B cell (primary cell): ENCODE data around the gene NME7. TPM values are rescaled to one million over a fixed set of nuclear protein-coding genes. Genes with fewer than 3 reads are reported as not detected.
"Not testable (repeated sequence)": the region's sequence is repeated elsewhere in the genome, so short reads cannot be mapped to it uniquely, and the experiment has no call there.

Source experiments
- ATAC-seq: fragments of 200-7000 bp; cut with Tn5 transposase; one replicate; pipeline ENCODE4 v1.10.0; 2021; ENCODE audit warnings: low read depth, mild to moderate bottlenecking, moderate number of reproducible peaks, moderate library complexity
- CTCF ChIA-PET: fragments of 350-600 bp; sonication (Branson Sonifier 250); formaldehyde crosslinking; loops from one replicate; lab custom pipeline; 2021; ENCODE audit warnings: antibody characterized with exemption, inconsistent platforms; lab: Charles Lee
- POLR2A ChIA-PET: fragments of 350-600 bp; sonication (Branson Sonifier 250); formaldehyde crosslinking; loops from one replicate; lab custom pipeline; 2021; ENCODE audit warnings: antibody characterized with exemption; lab: Charles Lee
- DNase-seq: peaks from one replicate; pipeline ENCODE4 v3.0.0; 2013
- H2AFZ ChIP-seq: 2 replicates; pipeline ENCODE4 v1.6.1; 2012; ENCODE audit warnings: mild to moderate bottlenecking, low read depth, low read length; ENCODE audit not compliant: insufficient read depth, poor library complexity, severe bottlenecking
- H3K27ac ChIP-seq, 2 donors: 1 replicate in 1 of 2; 2 replicates in 1 of 2; pipeline ENCODE4 v1.5.1; 2012 to 2013; ENCODE audit warnings: low read length in 2 of 2, mild to moderate bottlenecking in 2 of 2, moderate library complexity in 1 of 2
- H3K27me3 ChIP-seq, 4 experiments: fragments of 200-600 bp in 1 of 4; sonication (generic) in 1 of 4; replicated peaks in 1 of 4; 1 replicate in 2 of 4; 2 replicates in 2 of 4; pipeline versions ENCODE4 v1.6.1 to v1.7.0; 2013 to 2016; ENCODE audit warnings: low read length in 3 of 4, mild to moderate bottlenecking in 2 of 4, mixed read lengths in 1 of 4, moderate library complexity in 1 of 4; ENCODE audit not compliant: insufficient read depth in 4 of 4, control insufficient read depth in 3 of 4; ENCODE audit errors: control extremely low read depth in 1 of 4
- H3K36me3 ChIP-seq, 2 experiments: replicated peaks in 1 of 2; 1 replicate in 1 of 2; 2 replicates in 1 of 2; pipeline versions ENCODE4 v1.6.1 to v1.7.1; 2013; ENCODE audit warnings: low read length in 1 of 2; ENCODE audit not compliant: insufficient read depth in 2 of 2, control insufficient read depth in 1 of 2; ENCODE audit errors: control extremely low read depth in 1 of 2, extremely low read depth in 1 of 2
- H3K4me1 ChIP-seq, 2 donors: fragments of 200-600 bp in 1 of 2; sonication (generic) in 1 of 2; 1 replicate in 1 of 2; 2 replicates in 1 of 2; pipeline versions ENCODE4 v1.5.1 to v1.6.1; 2013 to 2017; ENCODE audit warnings: low read length in 2 of 2; ENCODE audit not compliant: control insufficient read depth in 2 of 2, insufficient read depth in 2 of 2
- H3K4me2 ChIP-seq: replicated peaks from 2 replicates; pipeline ENCODE3; 2012; ENCODE audit warnings: mild to moderate bottlenecking, low read depth, low read length; ENCODE audit not compliant: poor library complexity, severe bottlenecking
- H3K4me3 ChIP-seq, 5 experiments: fragments of 200-600 bp in 1 of 5; sonication (generic) in 1 of 5; 1 replicate in 3 of 5; 2 replicates in 2 of 5; pipeline versions ENCODE4 v1.5.1 to v1.7.0; 2011 to 2016; ENCODE audit warnings: low read length in 4 of 5, mild to moderate bottlenecking in 4 of 5, low read depth in 2 of 5, control low read depth in 1 of 5, moderate library complexity in 1 of 5; ENCODE audit not compliant: insufficient read depth in 1 of 5; ENCODE audit errors: control extremely low read depth in 1 of 5, extremely low read depth in 1 of 5
- H3K79me2 ChIP-seq: fragments of 200-600 bp; sonication (generic); one replicate; pipeline ENCODE4 v1.6.0; 2016; ENCODE audit warnings: low read length; ENCODE audit not compliant: control insufficient read depth, insufficient read depth
- H3K9ac ChIP-seq: fragments of 200-600 bp; sonication (generic); 2 replicates; pipeline ENCODE4 v1.6.1; 2017; ENCODE audit warnings: mild to moderate bottlenecking, low read length, moderate library complexity
- H3K9me3 ChIP-seq, 3 donors: one replicate each; pipeline versions ENCODE4 v1.6.1 to v1.7.1; 2013; ENCODE audit warnings: low read length in 2 of 3; ENCODE audit not compliant: control insufficient read depth in 2 of 3, insufficient read depth in 1 of 3; ENCODE audit errors: control extremely low read depth in 1 of 3
- H4K20me1 ChIP-seq: 2 replicates; pipeline ENCODE4 v1.6.0; 2012; ENCODE audit warnings: mild to moderate bottlenecking, low read length; ENCODE audit not compliant: insufficient read depth, control insufficient read depth, poor library complexity, severe bottlenecking
- H3K27ac Mint-ChIP-seq: one replicate; pipeline ENCODE4 v1.8.0; 2021; ENCODE audit warnings: mixed read lengths
- H3K27me3 Mint-ChIP-seq: one replicate; pipeline ENCODE4 v1.8.0; 2021; ENCODE audit warnings: mixed read lengths
- H3K4me1 Mint-ChIP-seq: one replicate; pipeline ENCODE4 v1.8.0; 2021; ENCODE audit warnings: mixed read lengths
- H3K4me3 Mint-ChIP-seq: one replicate; pipeline ENCODE4 v1.8.0; 2021; ENCODE audit warnings: mixed read lengths
- H3K9me3 Mint-ChIP-seq: one replicate; pipeline ENCODE4 v1.8.0; 2022; ENCODE audit warnings: mixed read lengths; ENCODE audit not compliant: insufficient read depth
- CTCF ChIP-seq: fragments of 200-600 bp; IDR thresholded peaks from one replicate; pipeline ENCODE4 v1.8.0; 2022; ENCODE audit warnings: antibody characterized with exemption, mild to moderate bottlenecking
- EZH2 ChIP-seq: IDR thresholded peaks from 2 replicates; pipeline ENCODE4 v1.6.1; 2012; ENCODE audit warnings: borderline replicate concordance, low read depth, mild to moderate bottlenecking, moderate library complexity, low read length; ENCODE audit not compliant: insufficient read depth, poor library complexity, severe bottlenecking
- WGBS: methylation state at CpG from one replicate; pipeline ENCODE4 v1.1.5; 2013; ENCODE audit warnings: missing lambda C conversion rate; ENCODE audit not compliant: insufficient coverage; 5-methylcytosine and 5-hydroxymethylcytosine counted together
- intact Hi-C: fragments of 100-400 bp; cut with micrococcal nuclease; formaldehyde crosslinking; loops from one replicate; pipeline ENCODE4 v1.10.0; 2022
- polyA plus RNA-seq: library from polyadenylated mRNA; depleted of rRNA; stranded (reverse); fragments of >200 nt; gene quantifications from 2 replicates; pipeline ENCODE4 v1.2.3, GENCODE V29; 2012
- total RNA-seq, 2 donors: library from RNA; stranded (reverse); fragments of 120-200 nt in 1 of 2; gene quantifications; 1 replicate in 1 of 2; 2 replicates in 1 of 2; pipeline versions ENCODE4 v1.2.3 to v1.2.4, GENCODE V29; 2013 to 2022

The NME7 gene
- total and polyA plus RNA-seq, 2 donors (not counting 1 experiment from before 2014, with no cell fraction given), result 3.3 to 14.3 TPM

DNA sequence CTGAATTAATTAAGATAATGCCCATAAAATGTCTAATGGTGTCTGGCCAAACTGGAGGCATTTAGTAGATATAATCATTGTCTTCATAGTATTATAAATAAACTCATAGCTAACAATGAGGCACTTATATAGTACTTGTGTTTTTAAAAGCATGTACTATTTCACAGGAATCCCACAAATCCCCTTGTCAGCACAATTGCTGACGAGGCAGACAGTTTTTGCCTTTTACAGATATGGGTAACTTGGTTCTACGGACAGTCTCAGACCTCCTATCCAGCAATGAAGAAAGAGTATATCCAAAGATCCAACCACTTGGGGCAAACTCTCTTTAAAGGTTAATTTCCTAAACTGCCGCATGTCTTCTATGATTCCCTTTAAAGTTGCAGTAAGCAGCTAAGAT is 187.4 kb downstream of the NME7 start:
- intact Hi-C loops, result no loop called here

GRCh38 chr1:169179431-169179830 is 188.2 kb downstream of the NME7 start:
- H3K27me3 Mint-ChIP-seq, H3K27ac ChIP-seq, ATAC-seq, H3K4me3 ChIP-seq, H3K9me3 ChIP-seq, CTCF ChIA-PET, H3K27me3 ChIP-seq, H3K4me2 ChIP-seq, intact Hi-C loops, H2AFZ ChIP-seq, H3K9ac ChIP-seq, POLR2A ChIA-PET, H3K4me1 Mint-ChIP-seq, H3K27ac Mint-ChIP-seq, H3K79me2 ChIP-seq, DNase-seq, H3K9me3 Mint-ChIP-seq, H3K36me3 ChIP-seq, H3K4me1 ChIP-seq, H4K20me1 ChIP-seq, H3K4me3 Mint-ChIP-seq: not testable (repeated sequence)
- WGBS, result no CpG with 5 or more reads among the region's 3 CpGs

More for the DNA sequence above, 187.4 kb downstream of the NME7 start:
- Histone ChIP-seq H3K27ac (no peak overlapping the region), H3K27me3 (no peaks in the 10 kb centered on the region), H3K36me3 (no peaks in the 10 kb centered on the region), H3K9ac (no peak overlapping the region), H3K9me3 (peaks cover 0 to 3% (median 0%) of the 10 kb centered on the region in 3 donors), H3K79me2 (no peaks in the 10 kb centered on the region), H4K20me1 (no peaks in the 10 kb centered on the region), H3K4me1 (no peaks in the 10 kb centered on the region), H2AFZ (no peak overlapping the region), H3K4me3 (no peak overlapping the region), H3K4me2 (no peak overlapping the region)
- Mint-ChIP-seq H3K4me1 (no peaks in the 10 kb centered on the region), H3K9me3 (no peaks in the 10 kb centered on the region), H3K4me3 (no peak overlapping the region), H3K27me3 (no peaks in the 10 kb centered on the region), H3K27ac (no peak overlapping the region)
- DNase-seq, result no peak
- CTCF ChIA-PET, result no interaction called here
- ATAC-seq, result no peak
- TF ChIP-seq CTCF (no peak), EZH2 (no peak)
- POLR2A ChIA-PET, result no interaction called here
- WGBS, result 100% methylated on average over 2 of the region's 3 CpGs
